DOHH2 (cell line): ENCODE measurements around the gene ERI2.

Experiments
- EZH2phosphoT487 ChIP-seq: fragments of 200-600 bp; sonication (generic); IDR thresholded peaks from 2 replicates; pipeline ENCODE4 v1.6.1; 2017; ENCODE audit warnings: borderline replicate concordance, mild to moderate bottlenecking, antibody characterized with exemption, low read length, moderate library complexity, mixed read lengths
- TF ChIP-seq, protein P1 (sequence below): fragments of 200-600 bp; sonication (generic); IDR thresholded peaks from one replicate; pipeline ENCODE4 v1.5.1; 2014; ENCODE audit warnings: antibody characterized with exemption, mild to moderate bottlenecking, low read depth, low read length; ENCODE audit not compliant: poor library complexity, severe bottlenecking

GRCh38 chr16:20853143-20853542 is 46.9 kb upstream of the ERI2 start:
- TF ChIP-seq, protein P1, sequence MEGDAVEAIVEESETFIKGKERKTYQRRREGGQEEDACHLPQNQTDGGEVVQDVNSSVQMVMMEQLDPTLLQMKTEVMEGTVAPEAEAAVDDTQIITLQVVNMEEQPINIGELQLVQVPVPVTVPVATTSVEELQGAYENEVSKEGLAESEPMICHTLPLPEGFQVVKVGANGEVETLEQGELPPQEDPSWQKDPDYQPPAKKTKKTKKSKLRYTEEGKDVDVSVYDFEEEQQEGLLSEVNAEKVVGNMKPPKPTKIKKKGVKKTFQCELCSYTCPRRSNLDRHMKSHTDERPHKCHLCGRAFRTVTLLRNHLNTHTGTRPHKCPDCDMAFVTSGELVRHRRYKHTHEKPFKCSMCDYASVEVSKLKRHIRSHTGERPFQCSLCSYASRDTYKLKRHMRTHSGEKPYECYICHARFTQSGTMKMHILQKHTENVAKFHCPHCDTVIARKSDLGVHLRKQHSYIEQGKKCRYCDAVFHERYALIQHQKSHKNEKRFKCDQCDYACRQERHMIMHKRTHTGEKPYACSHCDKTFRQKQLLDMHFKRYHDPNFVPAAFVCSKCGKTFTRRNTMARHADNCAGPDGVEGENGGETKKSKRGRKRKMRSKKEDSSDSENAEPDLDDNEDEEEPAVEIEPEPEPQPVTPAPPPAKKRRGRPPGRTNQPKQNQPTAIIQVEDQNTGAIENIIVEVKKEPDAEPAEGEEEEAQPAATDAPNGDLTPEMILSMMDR: no peak
- TF ChIP-seq EZH2phosphoT487: no peak
